GM21390 (cell line): Measurements from ENCODE around the gene METTL13.

Experiments used
- ATAC-seq: cut with Tn5 transposase; IDR thresholded peaks from one replicate; pipeline ENCODE4 v1.9.1; 2021; ENCODE audit not compliant: unreplicated experiment

METTL13 gene

GRCh38 chr1:171841931-171842761 lies 60.7 kb downstream of the METTL13 start:
- no peak for ATAC-seq

- no peak for ATAC-seq
Measured at GRCh38 chr1:171844381-171844780, 62.9 kb downstream of the METTL13 start.

DNA sequence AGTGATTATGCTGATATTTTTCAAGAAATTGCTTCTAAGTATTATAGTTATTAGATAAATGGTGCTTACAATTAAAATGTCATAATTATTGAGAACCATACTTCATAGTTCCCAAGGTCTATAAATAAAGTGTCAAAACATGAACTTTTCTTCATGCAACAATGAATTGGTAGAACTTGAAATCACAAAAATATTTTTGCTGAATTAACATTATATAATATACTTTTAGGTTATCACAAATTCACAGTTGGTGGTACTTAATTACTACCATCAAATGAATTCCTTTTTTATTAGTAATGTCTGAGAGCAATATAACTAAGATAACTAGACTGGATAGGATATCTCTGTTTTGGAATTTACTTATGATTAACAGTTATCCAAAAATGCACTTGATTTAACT lies 64.5 kb downstream of the METTL13 start:
- no peak for ATAC-seq
